ENCODE results near the gene C10orf71.

GRCh38 chr10:49325131-49325915, 26.4 kb downstream of the C10orf71 start:
- TF ChIP-seq CTCF (IDR thresholded peaks at IDR 0.05) (no peak), POLR2A (IDR thresholded peaks at IDR 0.05) (no peak)
